Measurements from ENCODE around the gene POLRMT. TPM values are rescaled to one million over a fixed set of nuclear protein-coding genes. Genes with fewer than 3 reads are reported as not detected.

The POLRMT gene
- total and polyA plus RNA-seq, 2 experiments from 2014 or later = 98.0 to 148 TPM

DNA sequence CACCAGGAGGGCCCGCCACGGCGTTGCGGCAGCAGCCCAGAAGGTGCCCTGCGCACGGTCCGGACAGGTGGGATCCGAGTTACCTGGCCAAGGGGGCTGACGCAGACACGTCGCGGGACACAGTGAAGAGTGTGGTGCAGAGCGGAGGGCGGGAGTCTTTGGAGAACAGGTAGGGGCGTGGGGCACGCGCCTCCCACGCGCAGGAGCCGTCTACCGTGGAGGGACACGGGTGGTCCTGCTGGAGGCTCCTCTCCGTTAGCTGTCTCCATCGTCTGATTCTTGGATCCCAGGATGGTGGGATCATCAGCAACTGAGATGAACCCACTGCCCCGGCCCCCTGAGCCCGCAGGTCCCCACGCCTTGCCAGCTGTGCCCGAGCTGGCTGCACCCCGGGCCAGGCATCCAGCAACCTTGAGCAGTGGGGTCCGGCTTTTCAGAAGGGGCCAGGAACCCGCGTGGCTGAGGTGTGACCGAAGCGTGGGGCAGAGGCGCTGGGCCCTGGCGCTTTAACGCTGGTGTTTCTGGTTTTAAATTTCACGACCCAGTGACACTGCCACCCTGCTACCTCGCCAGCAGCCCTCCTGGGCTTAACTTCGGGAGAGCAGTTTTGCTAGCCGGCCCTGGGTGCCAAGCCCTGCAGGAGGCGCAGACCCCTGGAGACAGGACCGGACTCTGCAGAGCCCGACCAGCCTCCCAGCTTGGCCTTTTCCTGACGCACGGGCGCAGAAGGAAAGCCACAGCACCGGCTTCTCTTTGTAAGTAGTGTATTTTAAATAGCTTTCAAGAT, 13.6 kb upstream of the POLRMT start:
- no peak overlapping the region for H3K27ac Mint-ChIP-seq
- no peak overlapping the region for H2AFZ ChIP-seq
- no peak for ATAC-seq

More for the DNA sequence above, 13.6 kb upstream of the POLRMT start:
- Mint-ChIP-seq H3K27me3 (ENCODE audit: insufficient read depth, low read depth, poor library complexity) (peaks cover 11% of the 10 kb centered on the region), H3K9me3 (no peaks in the 10 kb centered on the region), H3K4me1 (no peaks in the 10 kb centered on the region), H3K36me3 (ENCODE audit: low read depth) (peaks cover 21% of the 10 kb centered on the region), H3K4me3 (no peak overlapping the region)
- H3K9me2 ChIP-seq (ENCODE audit: insufficient read depth) = no peaks in the 10 kb centered on the region
- no peaks in the 10 kb centered on the region for H3K4me1 ChIP-seq (ENCODE audit: insufficient read depth)
- no peaks in the 10 kb centered on the region for H3K27me3 ChIP-seq (ENCODE audit: insufficient read depth)
- H3K36me3 ChIP-seq (ENCODE audit: insufficient read depth) = 0 out of 2 replicates have a peak, but pooled peaks cover 5% of the 10 kb centered on the region
- H4K20me1 ChIP-seq (replicated peaks; ENCODE audit: insufficient read depth) = no peaks in the 10 kb centered on the region; the same call in 1 of the 2 replicates
- no peak overlapping the region for H3K4me2 ChIP-seq
- no peaks in the 10 kb centered on the region for H3K79me2 ChIP-seq (replicated peaks; ENCODE audit: insufficient read depth)
- H3F3A ChIP-seq (replicated peaks; ENCODE audit: low read depth) = no peaks in the 10 kb centered on the region
- H3K4me3 ChIP-seq = no peak overlapping the region
- no peak for DNase-seq (ENCODE audit: low spot score)
- TF ChIP-seq, protein P1, sequence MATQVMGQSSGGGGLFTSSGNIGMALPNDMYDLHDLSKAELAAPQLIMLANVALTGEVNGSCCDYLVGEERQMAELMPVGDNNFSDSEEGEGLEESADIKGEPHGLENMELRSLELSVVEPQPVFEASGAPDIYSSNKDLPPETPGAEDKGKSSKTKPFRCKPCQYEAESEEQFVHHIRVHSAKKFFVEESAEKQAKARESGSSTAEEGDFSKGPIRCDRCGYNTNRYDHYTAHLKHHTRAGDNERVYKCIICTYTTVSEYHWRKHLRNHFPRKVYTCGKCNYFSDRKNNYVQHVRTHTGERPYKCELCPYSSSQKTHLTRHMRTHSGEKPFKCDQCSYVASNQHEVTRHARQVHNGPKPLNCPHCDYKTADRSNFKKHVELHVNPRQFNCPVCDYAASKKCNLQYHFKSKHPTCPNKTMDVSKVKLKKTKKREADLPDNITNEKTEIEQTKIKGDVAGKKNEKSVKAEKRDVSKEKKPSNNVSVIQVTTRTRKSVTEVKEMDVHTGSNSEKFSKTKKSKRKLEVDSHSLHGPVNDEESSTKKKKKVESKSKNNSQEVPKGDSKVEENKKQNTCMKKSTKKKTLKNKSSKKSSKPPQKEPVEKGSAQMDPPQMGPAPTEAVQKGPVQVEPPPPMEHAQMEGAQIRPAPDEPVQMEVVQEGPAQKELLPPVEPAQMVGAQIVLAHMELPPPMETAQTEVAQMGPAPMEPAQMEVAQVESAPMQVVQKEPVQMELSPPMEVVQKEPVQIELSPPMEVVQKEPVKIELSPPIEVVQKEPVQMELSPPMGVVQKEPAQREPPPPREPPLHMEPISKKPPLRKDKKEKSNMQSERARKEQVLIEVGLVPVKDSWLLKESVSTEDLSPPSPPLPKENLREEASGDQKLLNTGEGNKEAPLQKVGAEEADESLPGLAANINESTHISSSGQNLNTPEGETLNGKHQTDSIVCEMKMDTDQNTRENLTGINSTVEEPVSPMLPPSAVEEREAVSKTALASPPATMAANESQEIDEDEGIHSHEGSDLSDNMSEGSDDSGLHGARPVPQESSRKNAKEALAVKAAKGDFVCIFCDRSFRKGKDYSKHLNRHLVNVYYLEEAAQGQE (IDR thresholded peaks at IDR 0.05; ENCODE audit: unreplicated experiment) = no peak
- no peak for TF ChIP-seq NANOG (IDR thresholded peaks at IDR 0.05; ENCODE audit: borderline replicate concordance)
- TF ChIP-seq EZH2phosphoT487 (IDR thresholded peaks at IDR 0.05; ENCODE audit: unreplicated experiment) = no peak
- no peak for TF ChIP-seq ZNF331 (CRISPR knock-in tag; IDR thresholded peaks at IDR 0.05; ENCODE audit: low read depth)
- no peak for TF ChIP-seq STAT1 (IDR thresholded peaks at IDR 0.05; ENCODE audit: unreplicated experiment)
- no peak for TF ChIP-seq EZH2 (IDR thresholded peaks at IDR 0.05; ENCODE audit: low read depth, unreplicated experiment)
- no peak for TF ChIP-seq POLR2AphosphoS5 (IDR thresholded peaks at IDR 0.05; ENCODE audit: low read depth)
- TF ChIP-seq ZNF114 (CRISPR knock-in tag; IDR thresholded peaks at IDR 0.05) = no peak
- TF ChIP-seq, protein P2, sequence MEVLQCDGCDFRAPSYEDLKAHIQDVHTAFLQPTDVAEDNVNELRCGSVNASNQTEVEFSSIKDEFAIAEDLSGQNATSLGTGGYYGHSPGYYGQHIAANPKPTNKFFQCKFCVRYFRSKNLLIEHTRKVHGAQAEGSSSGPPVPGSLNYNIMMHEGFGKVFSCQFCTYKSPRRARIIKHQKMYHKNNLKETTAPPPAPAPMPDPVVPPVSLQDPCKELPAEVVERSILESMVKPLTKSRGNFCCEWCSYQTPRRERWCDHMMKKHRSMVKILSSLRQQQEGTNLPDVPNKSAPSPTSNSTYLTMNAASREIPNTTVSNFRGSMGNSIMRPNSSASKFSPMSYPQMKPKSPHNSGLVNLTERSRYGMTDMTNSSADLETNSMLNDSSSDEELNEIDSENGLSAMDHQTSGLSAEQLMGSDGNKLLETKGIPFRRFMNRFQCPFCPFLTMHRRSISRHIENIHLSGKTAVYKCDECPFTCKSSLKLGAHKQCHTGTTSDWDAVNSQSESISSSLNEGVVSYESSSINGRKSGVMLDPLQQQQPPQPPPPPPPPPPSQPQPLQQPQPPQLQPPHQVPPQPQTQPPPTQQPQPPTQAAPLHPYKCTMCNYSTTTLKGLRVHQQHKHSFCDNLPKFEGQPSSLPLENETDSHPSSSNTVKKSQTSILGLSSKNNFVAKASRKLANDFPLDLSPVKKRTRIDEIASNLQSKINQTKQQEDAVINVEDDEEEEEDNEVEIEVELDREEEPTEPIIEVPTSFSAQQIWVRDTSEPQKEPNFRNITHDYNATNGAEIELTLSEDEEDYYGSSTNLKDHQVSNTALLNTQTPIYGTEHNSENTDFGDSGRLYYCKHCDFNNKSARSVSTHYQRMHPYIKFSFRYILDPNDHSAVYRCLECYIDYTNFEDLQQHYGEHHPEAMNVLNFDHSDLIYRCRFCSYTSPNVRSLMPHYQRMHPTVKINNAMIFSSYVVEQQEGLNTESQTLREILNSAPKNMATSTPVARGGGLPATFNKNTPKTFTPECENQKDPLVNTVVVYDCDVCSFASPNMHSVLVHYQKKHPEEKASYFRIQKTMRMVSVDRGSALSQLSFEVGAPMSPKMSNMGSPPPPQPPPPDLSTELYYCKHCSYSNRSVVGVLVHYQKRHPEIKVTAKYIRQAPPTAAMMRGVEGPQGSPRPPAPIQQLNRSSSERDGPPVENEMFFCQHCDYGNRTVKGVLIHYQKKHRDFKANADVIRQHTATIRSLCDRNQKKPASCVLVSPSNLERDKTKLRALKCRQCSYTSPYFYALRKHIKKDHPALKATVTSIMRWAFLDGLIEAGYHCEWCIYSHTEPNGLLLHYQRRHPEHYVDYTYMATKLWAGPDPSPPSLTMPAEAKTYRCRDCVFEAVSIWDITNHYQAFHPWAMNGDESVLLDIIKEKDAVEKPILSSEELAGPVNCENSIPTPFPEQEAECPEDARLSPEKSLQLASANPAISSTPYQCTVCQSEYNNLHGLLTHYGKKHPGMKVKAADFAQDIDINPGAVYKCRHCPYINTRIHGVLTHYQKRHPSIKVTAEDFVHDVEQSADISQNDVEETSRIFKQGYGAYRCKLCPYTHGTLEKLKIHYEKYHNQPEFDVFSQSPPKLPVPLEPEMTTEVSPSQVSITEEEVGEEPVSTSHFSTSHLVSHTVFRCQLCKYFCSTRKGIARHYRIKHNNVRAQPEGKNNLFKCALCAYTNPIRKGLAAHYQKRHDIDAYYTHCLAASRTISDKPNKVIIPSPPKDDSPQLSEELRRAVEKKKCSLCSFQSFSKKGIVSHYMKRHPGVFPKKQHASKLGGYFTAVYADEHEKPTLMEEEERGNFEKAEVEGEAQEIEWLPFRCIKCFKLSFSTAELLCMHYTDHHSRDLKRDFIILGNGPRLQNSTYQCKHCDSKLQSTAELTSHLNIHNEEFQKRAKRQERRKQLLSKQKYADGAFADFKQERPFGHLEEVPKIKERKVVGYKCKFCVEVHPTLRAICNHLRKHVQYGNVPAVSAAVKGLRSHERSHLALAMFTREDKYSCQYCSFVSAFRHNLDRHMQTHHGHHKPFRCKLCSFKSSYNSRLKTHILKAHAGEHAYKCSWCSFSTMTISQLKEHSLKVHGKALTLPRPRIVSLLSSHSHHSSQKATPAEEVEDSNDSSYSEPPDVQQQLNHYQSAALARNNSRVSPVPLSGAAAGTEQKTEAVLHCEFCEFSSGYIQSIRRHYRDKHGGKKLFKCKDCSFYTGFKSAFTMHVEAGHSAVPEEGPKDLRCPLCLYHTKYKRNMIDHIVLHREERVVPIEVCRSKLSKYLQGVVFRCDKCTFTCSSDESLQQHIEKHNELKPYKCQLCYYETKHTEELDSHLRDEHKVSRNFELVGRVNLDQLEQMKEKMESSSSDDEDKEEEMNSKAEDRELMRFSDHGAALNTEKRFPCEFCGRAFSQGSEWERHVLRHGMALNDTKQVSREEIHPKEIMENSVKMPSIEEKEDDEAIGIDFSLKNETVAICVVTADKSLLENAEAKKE (CRISPR knock-in tag; IDR thresholded peaks at IDR 0.05) = no peak
- no peak for TF ChIP-seq JUNB (IDR thresholded peaks at IDR 0.05; ENCODE audit: unreplicated experiment)
- no peak for TF ChIP-seq CREB1 (CRISPR knock-in tag; IDR thresholded peaks at IDR 0.05; ENCODE audit: low read depth)
- TF ChIP-seq, protein P3, sequence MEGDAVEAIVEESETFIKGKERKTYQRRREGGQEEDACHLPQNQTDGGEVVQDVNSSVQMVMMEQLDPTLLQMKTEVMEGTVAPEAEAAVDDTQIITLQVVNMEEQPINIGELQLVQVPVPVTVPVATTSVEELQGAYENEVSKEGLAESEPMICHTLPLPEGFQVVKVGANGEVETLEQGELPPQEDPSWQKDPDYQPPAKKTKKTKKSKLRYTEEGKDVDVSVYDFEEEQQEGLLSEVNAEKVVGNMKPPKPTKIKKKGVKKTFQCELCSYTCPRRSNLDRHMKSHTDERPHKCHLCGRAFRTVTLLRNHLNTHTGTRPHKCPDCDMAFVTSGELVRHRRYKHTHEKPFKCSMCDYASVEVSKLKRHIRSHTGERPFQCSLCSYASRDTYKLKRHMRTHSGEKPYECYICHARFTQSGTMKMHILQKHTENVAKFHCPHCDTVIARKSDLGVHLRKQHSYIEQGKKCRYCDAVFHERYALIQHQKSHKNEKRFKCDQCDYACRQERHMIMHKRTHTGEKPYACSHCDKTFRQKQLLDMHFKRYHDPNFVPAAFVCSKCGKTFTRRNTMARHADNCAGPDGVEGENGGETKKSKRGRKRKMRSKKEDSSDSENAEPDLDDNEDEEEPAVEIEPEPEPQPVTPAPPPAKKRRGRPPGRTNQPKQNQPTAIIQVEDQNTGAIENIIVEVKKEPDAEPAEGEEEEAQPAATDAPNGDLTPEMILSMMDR (conservative IDR thresholded peaks at IDR 0.05; ENCODE audit: low read depth in 2 of 2) = no peak
- TF ChIP-seq, protein P4, sequence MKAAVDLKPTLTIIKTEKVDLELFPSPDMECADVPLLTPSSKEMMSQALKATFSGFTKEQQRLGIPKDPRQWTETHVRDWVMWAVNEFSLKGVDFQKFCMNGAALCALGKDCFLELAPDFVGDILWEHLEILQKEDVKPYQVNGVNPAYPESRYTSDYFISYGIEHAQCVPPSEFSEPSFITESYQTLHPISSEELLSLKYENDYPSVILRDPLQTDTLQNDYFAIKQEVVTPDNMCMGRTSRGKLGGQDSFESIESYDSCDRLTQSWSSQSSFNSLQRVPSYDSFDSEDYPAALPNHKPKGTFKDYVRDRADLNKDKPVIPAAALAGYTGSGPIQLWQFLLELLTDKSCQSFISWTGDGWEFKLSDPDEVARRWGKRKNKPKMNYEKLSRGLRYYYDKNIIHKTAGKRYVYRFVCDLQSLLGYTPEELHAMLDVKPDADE (IDR thresholded peaks at IDR 0.05) = no peak
- no peak overlapping the region for H3K27ac ChIP-seq (ENCODE audit: low read depth)
